Type B pancreatic cell (in vitro differentiated cells): ENCODE results near the gene KIF20B. TPM values are rescaled to one million over a fixed set of nuclear protein-coding genes. Genes with fewer than 3 reads are reported as not detected.

Experiments used
- DNase-seq: peaks from one replicate; pipeline ENCODE4 v3.0.0; 2021; ENCODE audit warnings: mixed read lengths; ENCODE audit not compliant: unreplicated experiment; ENCODE audit errors: extremely low spot score
- H3K27ac Mint-ChIP-seq: 2 replicates; pipeline ENCODE4 v1.8.0; 2021; ENCODE audit warnings: mild to moderate bottlenecking, mixed read lengths
- H3K27me3 Mint-ChIP-seq: 2 replicates; pipeline ENCODE4 v1.8.0; 2021; ENCODE audit warnings: mixed read lengths
- H3K36me3 Mint-ChIP-seq: 2 replicates; pipeline ENCODE4 v1.8.0; 2021; ENCODE audit warnings: mixed read lengths
- H3K4me1 Mint-ChIP-seq: one replicate; pipeline ENCODE4 v1.8.0; 2021; ENCODE audit warnings: mixed read lengths; ENCODE audit not compliant: unreplicated experiment
- H3K4me3 Mint-ChIP-seq: 2 replicates; pipeline ENCODE4 v1.8.0; 2021; ENCODE audit warnings: mild to moderate bottlenecking, mixed read lengths
- H3K9me3 Mint-ChIP-seq: 2 replicates; pipeline ENCODE4 v1.8.0; 2021; ENCODE audit warnings: mixed read lengths
- CTCF ChIP-seq: fragments of 200-600 bp; sonication (generic); conservative IDR thresholded peaks from 2 replicates; pipeline ENCODE4 v1.5.0; 2021; ENCODE audit warnings: antibody characterized with exemption, mild to moderate bottlenecking
- total RNA-seq: library from RNA; stranded (reverse); gene quantifications from 2 replicates; pipeline ENCODE4 v1.2.1, GENCODE V29; 2021; ENCODE audit warnings: low replicate concordance

Gene KIF20B
- total RNA-seq, 1 donor from 2014 or later: 36.9 TPM

GRCh38 chr10:89664203-89664602 is 37.2 kb upstream of the KIF20B start:
- Mint-ChIP-seq H3K9me3 (no peaks in the 10 kb centered on the region), H3K27ac (no peak overlapping the region), H3K36me3 (no peaks in the 10 kb centered on the region), H3K27me3 (no peaks in the 10 kb centered on the region), H3K4me3 (no peak overlapping the region), H3K4me1 (no peaks in the 10 kb centered on the region)
- no peak for DNase-seq
- no peak for TF ChIP-seq CTCF

DNA sequence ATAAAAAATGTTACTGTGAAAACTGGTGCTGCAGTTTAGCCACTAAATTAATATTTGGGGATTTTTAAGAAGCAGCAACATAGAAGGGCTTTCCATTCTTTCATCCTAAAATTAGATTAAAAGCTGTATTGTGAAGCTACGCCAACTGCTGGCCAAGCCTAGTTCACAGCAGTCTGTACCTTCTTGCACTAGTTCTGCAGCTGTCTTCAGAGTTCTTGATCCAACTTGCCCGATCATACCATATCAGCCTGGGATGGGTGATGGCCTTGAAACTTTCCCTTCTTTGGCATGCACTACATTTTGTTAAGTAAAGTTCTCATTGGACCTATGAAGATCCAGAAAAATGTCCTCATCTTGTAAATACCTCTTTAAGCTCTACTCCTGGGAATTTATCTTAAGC is 36.1 kb upstream of the KIF20B start:
- Mint-ChIP-seq H3K4me1 (no peaks in the 10 kb centered on the region), H3K27ac (no peak overlapping the region), H3K9me3 (no peaks in the 10 kb centered on the region), H3K4me3 (no peak overlapping the region), H3K36me3 (no peaks in the 10 kb centered on the region), H3K27me3 (no peaks in the 10 kb centered on the region)
- TF ChIP-seq CTCF: no peak
- DNase-seq: no peak

- H3K36me3 Mint-ChIP-seq: no peaks in the 10 kb centered on the region
- H3K27me3 Mint-ChIP-seq: no peaks in the 10 kb centered on the region
- H3K9me3 Mint-ChIP-seq: no peaks in the 10 kb centered on the region
- no peak for DNase-seq
- H3K4me1 Mint-ChIP-seq: no peaks in the 10 kb centered on the region
- no peak overlapping the region for H3K4me3 Mint-ChIP-seq
- no peak for TF ChIP-seq CTCF
- no peak overlapping the region for H3K27ac Mint-ChIP-seq
These were observed 35.3 kb upstream of the KIF20B start for GRCh38 chr10:89666138-89666537.

GRCh38 chr10:89668386-89669071 is 32.9 kb upstream of the KIF20B start:
- H3K27me3 Mint-ChIP-seq: no peaks in the 10 kb centered on the region
- TF ChIP-seq CTCF: no peak
- no peaks in the 10 kb centered on the region for H3K9me3 Mint-ChIP-seq
- no peaks in the 10 kb centered on the region for H3K4me1 Mint-ChIP-seq
- DNase-seq: no peak
- peak overlapping the region; percentile 15 for H3K27ac Mint-ChIP-seq
- H3K4me3 Mint-ChIP-seq: no peak overlapping the region
- no peaks in the 10 kb centered on the region for H3K36me3 Mint-ChIP-seq

DNA sequence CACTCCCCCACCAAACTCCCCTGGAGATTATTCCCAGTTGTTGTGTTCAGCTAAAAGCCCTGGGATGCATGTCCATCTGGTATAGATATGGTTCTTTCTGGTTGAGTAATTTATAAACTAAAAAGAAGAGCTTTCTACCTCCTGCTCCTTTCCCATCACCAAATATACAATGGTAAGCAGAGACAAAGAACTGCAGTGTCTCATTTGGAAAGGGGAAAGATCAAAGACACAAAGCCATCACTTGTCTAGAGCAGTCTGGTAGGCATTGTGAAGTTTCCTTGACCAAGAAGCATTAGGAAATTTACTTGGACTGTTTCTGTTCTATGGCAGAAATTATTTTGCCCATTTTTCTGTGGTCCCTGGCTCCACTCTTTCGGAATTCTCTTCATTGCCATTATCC is 31.4 kb upstream of the KIF20B start:
- H3K27me3 Mint-ChIP-seq: no peaks in the 10 kb centered on the region
- H3K27ac Mint-ChIP-seq: no peak overlapping the region
- no peak for TF ChIP-seq CTCF
- no peaks in the 10 kb centered on the region for H3K36me3 Mint-ChIP-seq
- no peaks in the 10 kb centered on the region for H3K4me1 Mint-ChIP-seq
- DNase-seq: no peak
- no peaks in the 10 kb centered on the region for H3K9me3 Mint-ChIP-seq
- H3K4me3 Mint-ChIP-seq: no peak overlapping the region

DNA sequence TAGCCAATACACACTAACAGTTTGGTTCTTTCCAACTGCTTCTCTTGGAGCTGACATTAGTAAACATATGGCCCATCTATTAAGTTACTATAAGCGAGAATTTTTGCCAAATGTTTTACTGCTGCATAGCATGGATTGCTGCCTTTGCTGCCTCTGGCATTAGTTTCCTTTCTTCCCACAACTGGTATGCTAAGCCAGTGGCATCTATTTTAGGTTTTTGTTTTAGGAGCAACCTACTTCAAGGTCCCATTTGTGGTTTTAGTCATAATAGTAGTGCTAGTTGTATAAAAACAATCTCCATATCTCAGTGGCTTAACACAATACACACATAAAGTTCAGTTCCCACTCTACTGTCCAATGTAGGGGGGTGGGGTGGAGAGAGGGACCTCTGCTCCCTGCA is 30.5 kb upstream of the KIF20B start:
- TF ChIP-seq CTCF: no peak
- Mint-ChIP-seq H3K4me3 (no peak overlapping the region), H3K36me3 (no peaks in the 10 kb centered on the region), H3K4me1 (no peaks in the 10 kb centered on the region), H3K27ac (no peak overlapping the region), H3K27me3 (no peaks in the 10 kb centered on the region), H3K9me3 (no peaks in the 10 kb centered on the region)
- DNase-seq: no peak
